Endodermal cell (in vitro differentiated cells): ENCODE results near the gene ROR1. TPM values are rescaled to one million over a fixed set of nuclear protein-coding genes. Genes with fewer than 3 reads are reported as not detected.

ENCODE experiments used
- DNase-seq: peaks from one replicate; pipeline ENCODE4 v3.0.0-alpha.2; 2017
- H3K27ac ChIP-seq: 2 replicates; pipeline ENCODE4 v1.5.1; 2013; ENCODE audit warnings: mild to moderate bottlenecking, low read depth, low read length, moderate library complexity
- H3K27me3 ChIP-seq: 2 replicates; pipeline ENCODE4 v1.6.1; 2013; ENCODE audit warnings: mild to moderate bottlenecking, low read length, moderate library complexity; ENCODE audit not compliant: insufficient read depth, control insufficient read depth, poor library complexity, severe bottlenecking
- H3K36me3 ChIP-seq: 2 replicates; pipeline ENCODE4 v1.7.0; 2013; ENCODE audit warnings: mild to moderate bottlenecking, low read length, moderate library complexity; ENCODE audit not compliant: control insufficient read depth, insufficient read depth
- H3K4me1 ChIP-seq: one replicate; pipeline ENCODE4 v1.7.0; 2013; ENCODE audit warnings: low read length; ENCODE audit not compliant: control insufficient read depth, insufficient read depth
- H3K4me3 ChIP-seq: 2 replicates; pipeline ENCODE4 v1.5.1; 2013; ENCODE audit warnings: mild to moderate bottlenecking, low read length, moderate library complexity
- H3K9ac ChIP-seq: 2 replicates; pipeline ENCODE4 v1.6.1; 2013; ENCODE audit warnings: mild to moderate bottlenecking, low read length, moderate library complexity; ENCODE audit not compliant: poor library complexity, severe bottlenecking; ENCODE audit errors: extremely low read depth
- H3K9me3 ChIP-seq: 2 replicates; pipeline ENCODE4 v1.6.1; 2013; ENCODE audit warnings: mild to moderate bottlenecking, low read length, moderate library complexity; ENCODE audit not compliant: control insufficient read depth
- H3K27ac Mint-ChIP-seq: 2 replicates; pipeline ENCODE4 v1.8.0; 2020; ENCODE audit warnings: mixed read lengths
- H3K27me3 Mint-ChIP-seq: 2 replicates; pipeline ENCODE4 v1.8.0; 2021; ENCODE audit warnings: mild to moderate bottlenecking, mixed read lengths; ENCODE audit not compliant: insufficient read depth
- H3K36me3 Mint-ChIP-seq: 2 replicates; pipeline ENCODE4 v1.8.0; 2020; ENCODE audit warnings: low read depth, mixed read lengths
- H3K4me1 Mint-ChIP-seq: 2 replicates; pipeline ENCODE4 v1.8.0; 2020; ENCODE audit warnings: mixed read lengths
- H3K4me3 Mint-ChIP-seq: 2 replicates; pipeline ENCODE4 v1.8.0; 2020; ENCODE audit warnings: mild to moderate bottlenecking, moderate library complexity, mixed read lengths
- H3K9me3 Mint-ChIP-seq: 2 replicates; pipeline ENCODE4 v1.8.0; 2020; ENCODE audit warnings: mild to moderate bottlenecking, mixed read lengths
- CTCF ChIP-seq: fragments of 200-600 bp; sonication (generic); conservative IDR thresholded peaks from 2 replicates; pipeline ENCODE4 v1.5.0; 2021; ENCODE audit warnings: antibody characterized with exemption, mild to moderate bottlenecking
- WGBS, 2 experiments: methylation state at CpG; one replicate each; pipeline versions ENCODE4 v1.1.5 to v1.1.7; 2013; ENCODE audit warnings: missing lambda C conversion rate in 2 of 2, mixed read lengths in 1 of 2; ENCODE audit not compliant: insufficient coverage in 1 of 2, insufficient read length in 1 of 2; 5-methylcytosine and 5-hydroxymethylcytosine counted together
- total RNA-seq, 2 donors: library from RNA; stranded (reverse); fragmentation: NEBNext Ultra II Directional in 1 of 2; extraction: Animal tissue kit (Norgen Biotek cat#: 25700) in 1 of 2; gene quantifications; 2 replicates in 1 of 2; 3 replicates in 1 of 2; pipeline ENCODE4 v1.2.1, GENCODE V29; 2021

The ROR1 gene
- total RNA-seq, 2 donors from 2014 or later = 77.4 to 77.9 TPM

- no peak overlapping the region for H3K27ac Mint-ChIP-seq
- Histone ChIP-seq H3K36me3 (no peaks in the 10 kb centered on the region), H3K4me1 (peaks cover 2% of the 10 kb centered on the region), H3K4me3 (no peak overlapping the region), H3K9ac (no peak overlapping the region), H3K27me3 (no peaks in the 10 kb centered on the region), H3K9me3 (no peaks in the 10 kb centered on the region), H3K27ac (peak overlapping the region; percentile 0)
- no peak for DNase-seq
- WGBS, 2 experiments = 75 to 88% methylated on average over 2 to 3 of the region's 3 CpGs
- H3K27me3 Mint-ChIP-seq = no peaks in the 10 kb centered on the region
- peaks cover 4% of the 10 kb centered on the region for H3K36me3 Mint-ChIP-seq
- peaks cover 31% of the 10 kb centered on the region for H3K4me1 Mint-ChIP-seq
- H3K4me3 Mint-ChIP-seq = no peak overlapping the region
- H3K9me3 Mint-ChIP-seq = no peaks in the 10 kb centered on the region
- TF ChIP-seq CTCF = no peak
Measured at GRCh38 chr1:63866084-63866483, 92.3 kb downstream of the ROR1 start.

GRCh38 chr1:63867429-63868176, 93.8 kb downstream of the ROR1 start:
- H3K4me1 ChIP-seq = peaks cover 4% of the 10 kb centered on the region
- H3K27ac ChIP-seq = no peak overlapping the region
- no peaks in the 10 kb centered on the region for H3K27me3 ChIP-seq
- Mint-ChIP-seq H3K4me3 (no peak overlapping the region), H3K36me3 (peaks cover 1% of the 10 kb centered on the region), H3K27ac (peak overlapping the region; percentile 26), H3K27me3 (no peaks in the 10 kb centered on the region), H3K9me3 (no peaks in the 10 kb centered on the region), H3K4me1 (peaks cover 41% of the 10 kb centered on the region)
- WGBS, 2 experiments = 93 to 100% methylated on average over 4 to 14 of the region's 14 CpGs
- H3K36me3 ChIP-seq = no peaks in the 10 kb centered on the region
- DNase-seq = no peak
- no peak overlapping the region for H3K4me3 ChIP-seq
- H3K9ac ChIP-seq = no peak overlapping the region
- TF ChIP-seq CTCF = no peak
- H3K9me3 ChIP-seq = no peaks in the 10 kb centered on the region

- no peak overlapping the region for H3K4me3 ChIP-seq
- no peak overlapping the region for H3K9ac ChIP-seq
- H3K4me3 Mint-ChIP-seq = no peak overlapping the region
- no peaks in the 10 kb centered on the region for H3K36me3 ChIP-seq
- H3K27ac Mint-ChIP-seq = no peak overlapping the region
- H3K27me3 Mint-ChIP-seq = no peaks in the 10 kb centered on the region
- peak; percentile 49 for TF ChIP-seq CTCF
- peak; percentile 48 for DNase-seq
- H3K4me1 Mint-ChIP-seq = peaks cover 44% of the 10 kb centered on the region
- no peaks in the 10 kb centered on the region for H3K9me3 Mint-ChIP-seq
- 83 to 86% methylated on average over 4 to 5 of the region's 5 CpGs for WGBS, 2 experiments
- H3K36me3 Mint-ChIP-seq = peaks cover 1% of the 10 kb centered on the region
- no peaks in the 10 kb centered on the region for H3K27me3 ChIP-seq
- H3K27ac ChIP-seq = no peak overlapping the region
- peaks cover 10% of the 10 kb centered on the region for H3K4me1 ChIP-seq
- no peaks in the 10 kb centered on the region for H3K9me3 ChIP-seq
Measured at GRCh38 chr1:63868268-63868781, 94.5 kb downstream of the ROR1 start.
